NB4 (cell line): Measurements from ENCODE around the gene LRP10.

Source experiments
- DNase-seq: peaks from one replicate; pipeline ENCODE4 v3.0.0; 2010; ENCODE audit warnings: low read depth
- H3K4me3 ChIP-seq: one replicate; pipeline ENCODE4 v1.5.1; 2011; ENCODE audit warnings: mild to moderate bottlenecking, low read depth, low read length, moderate library complexity
- CTCF ChIP-seq: IDR thresholded peaks from one replicate; pipeline ENCODE4 v1.5.1; 2012; ENCODE audit warnings: low read depth, low read length
- MAX ChIP-seq: IDR thresholded peaks from 2 replicates; pipeline ENCODE4 v1.6.1; 2011; ENCODE audit warnings: low read depth, low read length
- MYC ChIP-seq: IDR thresholded peaks from 2 replicates; pipeline ENCODE4 v1.6.1; 2011; ENCODE audit warnings: low read depth, low read length
- POLR2A ChIP-seq: IDR thresholded peaks from 2 replicates; pipeline ENCODE4 v1.6.1; 2011; ENCODE audit warnings: mild to moderate bottlenecking; ENCODE audit not compliant: insufficient read length; ENCODE audit errors: extremely low read depth

The LRP10 gene

GRCh38 chr14:22829661-22830442 is 41.7 kb upstream of the LRP10 start, which contains the start of gene MRPL52:
TSS of gene MRPL52 (plus strand) at chr14:22829887. CDS start at chr14:22829913, 26 bp downstream.
- peak; percentile 93 for DNase-seq
- peak; percentile 84 for TF ChIP-seq MAX
- TF ChIP-seq CTCF = no peak
- peak; percentile 86 for TF ChIP-seq MYC
- TF ChIP-seq POLR2A = peak; percentile 87
- H3K4me3 ChIP-seq = peak within 1 kb of the TSS; percentile 88

GRCh38 chr14:22830443-22831010 is 41.0 kb upstream of the LRP10 start:
- H3K4me3 ChIP-seq = peak overlapping the region; percentile 88
- TF ChIP-seq MYC = no peak
- TF ChIP-seq POLR2A = no peak
- TF ChIP-seq MAX = no peak
- no peak for TF ChIP-seq CTCF

GRCh38 chr14:22835505-22835904 is 36.0 kb upstream of the LRP10 start:
- no peak for TF ChIP-seq CTCF
- H3K4me3 ChIP-seq = peak overlapping the region; percentile 79
- no peak for DNase-seq

More at GRCh38 chr14:22830443-22831010, 41.0 kb upstream of the LRP10 start:
- DNase-seq = peak; percentile 37

GRCh38 chr14:22836301-22837113 is 35.0 kb upstream of the LRP10 start, which contains the start of gene MMP14:
TSS of gene MMP14 (plus strand) at chr14:22836585. CDS start at chr14:22836818, 233 bp downstream.
- TF ChIP-seq CTCF (peak; percentile 41), MYC (no peak)
- H3K4me3 ChIP-seq = peak within 1 kb of the TSS; percentile 79
- DNase-seq = peak; percentile 84

- TF ChIP-seq MAX = no peak
- no peak for TF ChIP-seq POLR2A
- TF ChIP-seq MYC = no peak
- TF ChIP-seq CTCF = no peak
- DNase-seq = peak; percentile 68
- peak overlapping the region; percentile 79 for H3K4me3 ChIP-seq
These were observed 34.3 kb upstream of the LRP10 start for GRCh38 chr14:22837114-22837749.
